Activated B cell treated with CpG ODN at 0.5 μM for 24 hours (primary cell): Measurements from ENCODE around the gene BICDL1. TPM values are rescaled to one million over a fixed set of nuclear protein-coding genes. Genes with fewer than 3 reads are reported as not detected.

Experiments used
- ATAC-seq: fragments of 200-7000 bp; cut with Tn5 transposase; one replicate; pipeline ENCODE4 v1.10.0; 2021; ENCODE audit warnings: low read depth, mild to moderate bottlenecking, moderate library complexity
- CTCF ChIA-PET: fragments of 350-600 bp; sonication (Branson Sonifier 250); formaldehyde crosslinking; loops from one replicate; lab custom pipeline; 2021; ENCODE audit warnings: antibody characterized with exemption; lab: Charles Lee
- POLR2A ChIA-PET: fragments of 350-600 bp; sonication (Branson Sonifier 250); formaldehyde crosslinking; loops from one replicate; lab custom pipeline; 2021; ENCODE audit warnings: antibody characterized with exemption; lab: Charles Lee
- DNase-seq: peaks from one replicate; pipeline ENCODE4 v3.0.0; 2022
- H3K27ac Mint-ChIP-seq: one replicate; pipeline ENCODE4 v1.8.0; 2020; ENCODE audit warnings: mixed read lengths
- H3K27me3 Mint-ChIP-seq: one replicate; pipeline ENCODE4 v1.8.0; 2021; ENCODE audit warnings: mixed read lengths
- H3K36me3 Mint-ChIP-seq: one replicate; pipeline ENCODE4 v1.8.0; 2021; ENCODE audit warnings: low read depth, mixed read lengths
- H3K4me1 Mint-ChIP-seq: one replicate; pipeline ENCODE4 v1.8.0; 2021; ENCODE audit warnings: mixed read lengths
- H3K4me3 Mint-ChIP-seq: one replicate; pipeline ENCODE4 v1.8.0; 2020; ENCODE audit warnings: mild to moderate bottlenecking, mixed read lengths
- H3K9me3 Mint-ChIP-seq: one replicate; pipeline ENCODE4 v1.8.0; 2020; ENCODE audit warnings: mixed read lengths
- intact Hi-C: fragments of 100-400 bp; cut with micrococcal nuclease; formaldehyde crosslinking; loops from one replicate; pipeline ENCODE4 v1.15.1; 2024
- total RNA-seq: library from RNA; stranded (reverse); gene quantifications from 2 replicates; pipeline ENCODE4 v1.2.3, GENCODE V29; 2022
- TF ChIP-seq, protein P1 (sequence below): fragments of 200-600 bp; IDR thresholded peaks from one replicate; pipeline ENCODE4 v1.8.0; 2022; ENCODE audit warnings: antibody characterized with exemption, mild to moderate bottlenecking

BICDL1 gene
- total RNA-seq, 1 donor from 2014 or later: 16.8 TPM

DNA sequence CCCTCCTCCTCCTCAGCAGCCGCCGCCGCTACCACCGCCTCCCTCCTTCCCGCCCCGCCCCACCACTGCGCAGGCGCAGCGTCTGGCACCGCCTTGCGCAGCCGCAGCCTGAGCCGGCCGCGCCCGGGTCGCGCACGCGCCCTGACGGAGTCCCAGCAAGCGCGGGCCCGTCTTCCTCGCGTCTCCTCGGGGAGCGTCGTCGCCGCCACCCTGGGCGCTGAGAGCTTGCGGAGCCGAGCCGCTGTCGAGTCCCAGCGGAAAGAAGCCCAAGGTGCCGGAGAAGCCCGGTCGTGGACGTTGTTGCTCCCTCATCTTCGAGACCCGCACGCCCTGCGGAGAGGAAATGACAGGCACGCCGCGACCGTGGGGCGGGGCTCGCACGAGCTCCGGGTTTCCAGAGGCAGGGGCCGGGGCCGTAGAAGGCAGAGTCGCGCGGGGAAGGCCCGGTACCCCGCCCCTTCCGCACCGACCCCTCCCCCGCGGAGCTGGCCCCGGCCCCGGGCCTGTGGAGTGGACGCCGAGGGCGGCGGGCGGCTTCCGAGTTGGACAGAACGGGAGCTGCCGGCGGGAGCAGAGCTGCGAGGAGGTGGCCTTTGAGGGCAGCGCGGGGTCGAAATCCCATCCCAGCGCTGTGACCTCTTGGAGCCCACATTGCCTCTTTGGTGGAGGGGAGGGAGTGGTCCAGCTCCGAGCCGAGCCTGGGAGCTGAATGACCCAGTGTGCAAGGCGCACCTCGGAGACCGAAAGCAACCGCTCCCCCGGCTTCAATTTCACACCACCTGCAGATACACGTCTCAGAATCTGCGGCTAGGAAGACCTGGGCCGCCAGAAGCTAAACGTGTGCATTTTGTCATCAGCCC is 128.0 kb downstream of the BICDL1 start:
- POLR2A ChIA-PET: interaction anchor here (0.5 to 9.4 kb wide), 10 partner anchors 8 to 175 kb away, joined by 3 to 91 read pairs (median 10); partner anchors contain the start of genes BICDL1, PXN, RNU4-1 and RNU4-2
- TF ChIP-seq, protein P1, sequence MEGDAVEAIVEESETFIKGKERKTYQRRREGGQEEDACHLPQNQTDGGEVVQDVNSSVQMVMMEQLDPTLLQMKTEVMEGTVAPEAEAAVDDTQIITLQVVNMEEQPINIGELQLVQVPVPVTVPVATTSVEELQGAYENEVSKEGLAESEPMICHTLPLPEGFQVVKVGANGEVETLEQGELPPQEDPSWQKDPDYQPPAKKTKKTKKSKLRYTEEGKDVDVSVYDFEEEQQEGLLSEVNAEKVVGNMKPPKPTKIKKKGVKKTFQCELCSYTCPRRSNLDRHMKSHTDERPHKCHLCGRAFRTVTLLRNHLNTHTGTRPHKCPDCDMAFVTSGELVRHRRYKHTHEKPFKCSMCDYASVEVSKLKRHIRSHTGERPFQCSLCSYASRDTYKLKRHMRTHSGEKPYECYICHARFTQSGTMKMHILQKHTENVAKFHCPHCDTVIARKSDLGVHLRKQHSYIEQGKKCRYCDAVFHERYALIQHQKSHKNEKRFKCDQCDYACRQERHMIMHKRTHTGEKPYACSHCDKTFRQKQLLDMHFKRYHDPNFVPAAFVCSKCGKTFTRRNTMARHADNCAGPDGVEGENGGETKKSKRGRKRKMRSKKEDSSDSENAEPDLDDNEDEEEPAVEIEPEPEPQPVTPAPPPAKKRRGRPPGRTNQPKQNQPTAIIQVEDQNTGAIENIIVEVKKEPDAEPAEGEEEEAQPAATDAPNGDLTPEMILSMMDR: no peak
- intact Hi-C loops: loop anchor here (1.0 to 10.0 kb wide), 3 partner anchors 30 to 318 kb away; partner anchors contain the start of genes COX6A1, RNU4-1 and RNU4-2
- peak; percentile 99 for DNase-seq
- peak; percentile 76 for ATAC-seq
- Mint-ChIP-seq H3K36me3 (peaks cover 22% of the 10 kb centered on the region), H3K27me3 (no peaks in the 10 kb centered on the region), H3K4me1 (peaks cover 76% of the 10 kb centered on the region), H3K9me3 (no peaks in the 10 kb centered on the region), H3K27ac (peak overlapping the region; percentile 83), H3K4me3 (peak overlapping the region; percentile 78)
- CTCF ChIA-PET: interaction anchor here (0.6 to 1.3 kb wide), 3 partner anchors 15 to 84 kb away, joined by 3 to 4 read pairs (median 4); partner anchors contain the start of gene RPLP0

DNA sequence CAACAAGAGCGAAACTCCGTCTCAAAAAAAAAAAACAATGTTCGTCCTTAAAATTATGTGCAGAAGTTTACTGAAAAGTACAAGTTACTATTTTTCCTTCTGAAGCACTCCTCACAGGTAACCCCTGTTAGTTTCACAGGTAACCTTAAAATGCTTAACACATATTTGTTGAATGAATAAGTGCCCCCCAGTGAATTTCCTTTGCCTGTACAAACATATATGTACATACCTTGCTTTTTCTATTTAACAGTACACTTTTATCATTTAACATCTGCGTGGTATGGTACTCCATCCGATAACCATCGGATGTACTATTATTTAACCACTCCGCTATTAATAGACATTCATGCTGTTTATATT is 128.9 kb downstream of the BICDL1 start:
- TF ChIP-seq, protein P1: no peak
- Mint-ChIP-seq H3K9me3 (no peaks in the 10 kb centered on the region), H3K36me3 (peaks cover 20% of the 10 kb centered on the region), H3K27me3 (no peaks in the 10 kb centered on the region), H3K4me1 (peaks cover 70% of the 10 kb centered on the region), H3K27ac (peak overlapping the region; percentile 59), H3K4me3 (peak overlapping the region; percentile 78)
- ChIA-PET CTCF (no interaction called here), POLR2A (interaction anchor here (1.0 to 9.4 kb wide), 9 partner anchors 8 to 174 kb away, joined by 4 to 91 read pairs (median 13); partner anchors contain the start of genes BICDL1, PXN, RNU4-1 and RNU4-2)
- intact Hi-C loops: loop anchor here (5.0 to 10.0 kb wide), 2 partner anchors 174 to 317 kb away; partner anchors contain the start of genes COX6A1, RNU4-1 and RNU4-2
- no peak for DNase-seq
- ATAC-seq: no peak

DNA sequence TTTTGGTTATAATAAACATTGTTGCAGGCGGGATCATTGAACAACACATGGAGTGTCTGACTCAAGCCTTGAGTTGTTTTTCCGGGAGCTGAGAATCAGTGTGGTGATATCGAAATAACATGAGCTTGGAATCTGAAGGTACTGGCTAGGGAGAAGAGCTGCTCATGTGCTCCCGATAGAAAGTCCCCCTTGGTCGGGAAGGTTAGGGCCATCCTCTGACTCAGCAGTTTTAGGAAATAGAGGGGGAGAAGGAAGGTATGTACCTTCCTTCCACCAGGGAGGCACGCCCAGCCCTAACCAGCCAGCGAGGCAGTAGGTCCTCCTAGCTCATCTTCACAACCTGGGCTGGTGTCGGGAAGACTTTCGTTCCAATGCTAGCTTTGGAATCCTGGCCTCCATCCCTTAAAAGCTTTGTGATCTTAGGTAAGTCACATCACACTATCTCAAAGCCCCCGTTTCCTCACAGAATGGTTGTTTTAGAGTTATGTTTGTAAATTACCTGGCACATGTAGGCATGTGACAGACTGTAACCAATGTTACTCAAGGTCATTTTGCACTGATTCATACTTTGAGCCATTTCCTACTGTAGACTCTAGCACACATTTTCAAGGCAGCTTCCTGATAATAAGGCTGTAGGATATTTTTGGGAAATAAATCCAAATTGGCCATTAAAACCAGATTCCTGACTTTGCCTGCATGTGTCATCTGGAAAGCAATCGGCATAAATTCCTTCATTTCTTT is 129.5 kb downstream of the BICDL1 start:
- intact Hi-C loops: loop anchor here (1.0 to 10.0 kb wide), 4 partner anchors 8 to 316 kb away; partner anchors contain the start of genes COX6A1, RNU4-1 and RNU4-2
- ChIA-PET POLR2A (interaction anchor here (1.3 to 9.4 kb wide), 6 partner anchors 8 to 173 kb away, joined by 4 to 91 read pairs (median 20); partner anchors contain the start of genes BICDL1, RNU4-1, RNU4-2 and RPLP0), CTCF (no interaction called here)
- no peaks in the 10 kb centered on the region for H3K27me3 Mint-ChIP-seq
- H3K4me3 Mint-ChIP-seq: peak overlapping the region; percentile 78
- ATAC-seq: no peak
- no peaks in the 10 kb centered on the region for H3K9me3 Mint-ChIP-seq
- H3K36me3 Mint-ChIP-seq: peaks cover 16% of the 10 kb centered on the region
- TF ChIP-seq, protein P1: no peak
- H3K27ac Mint-ChIP-seq: peak overlapping the region; percentile 59
- H3K4me1 Mint-ChIP-seq: peaks cover 71% of the 10 kb centered on the region
- DNase-seq: no peak

DNA sequence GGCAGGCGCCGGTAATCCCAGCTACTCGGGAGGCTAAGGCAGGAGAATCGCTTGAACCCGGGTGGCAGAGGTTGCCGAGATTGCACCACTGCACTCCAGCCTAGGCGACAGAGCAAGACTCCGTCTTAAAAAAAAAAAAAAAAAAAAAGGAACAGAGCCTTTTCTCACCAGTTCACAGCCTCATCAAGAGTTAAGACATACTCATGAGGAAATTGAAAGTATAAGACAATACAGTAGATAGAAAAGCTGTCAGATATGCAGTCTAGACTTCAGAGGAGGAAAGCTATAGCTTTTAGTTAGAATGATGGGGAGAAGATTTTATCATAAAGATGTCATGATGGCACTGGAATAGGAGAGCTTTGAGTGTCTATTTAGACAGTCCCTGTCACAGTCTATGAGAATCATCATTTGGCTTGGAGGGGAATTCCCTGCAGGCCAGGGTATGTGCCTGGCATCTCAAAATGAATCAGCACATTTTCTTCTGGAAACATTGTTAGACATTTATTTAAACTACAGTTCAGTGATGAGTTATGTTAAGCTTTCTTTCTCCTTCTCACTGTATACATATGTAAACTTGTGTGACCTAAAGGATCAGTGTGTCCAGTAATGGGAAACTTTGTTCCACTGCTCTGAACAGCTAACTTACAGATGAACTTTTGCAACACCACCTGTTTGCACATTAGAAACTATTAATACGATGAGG is 130.4 kb downstream of the BICDL1 start:
- ChIA-PET POLR2A (interaction anchor here (0.7 to 9.4 kb wide), 8 partner anchors 9 to 181 kb away, joined by 3 to 91 read pairs (median 14); partner anchors contain the start of genes BICDL1, RNU4-1, RNU4-2 and RPLP0), CTCF (interaction anchor here (0.9 to 1.7 kb wide), 3 partner anchors 13 to 109 kb away, joined by 3 to 12 read pairs (median 6); no protein-coding TSS in a partner anchor)
- no peak for DNase-seq
- intact Hi-C loops: loop anchor here (1.0 to 10.0 kb wide), 4 partner anchors 9 to 315 kb away; partner anchors contain the start of genes COX6A1, RNU4-1 and RNU4-2
- ATAC-seq: peak; percentile 29
- no peaks in the 10 kb centered on the region for H3K27me3 Mint-ChIP-seq
- TF ChIP-seq, protein P1: no peak
- no peaks in the 10 kb centered on the region for H3K9me3 Mint-ChIP-seq
- peak overlapping the region; percentile 9 for H3K4me3 Mint-ChIP-seq
- H3K4me1 Mint-ChIP-seq: peaks cover 77% of the 10 kb centered on the region
- H3K27ac Mint-ChIP-seq: peak overlapping the region; percentile 60
- peaks cover 10% of the 10 kb centered on the region for H3K36me3 Mint-ChIP-seq
